GM23338 (cell line): Measurements from ENCODE around the gene GALNT1. TPM values are rescaled to one million over a fixed set of nuclear protein-coding genes. Genes with fewer than 3 reads are reported as not detected.

Source experiments
- ATAC-seq: fragments of 200-7000 bp; cut with Tn5 transposase; 3 replicates; pipeline ENCODE4 v1.9.1; 2020
- DNase-seq: peaks from one replicate; pipeline ENCODE4 v3.0.0-alpha.2; 2015; ENCODE audit warnings: low spot score
- H2AFZ ChIP-seq: fragments of 200-600 bp; sonication (generic); 2 replicates; pipeline ENCODE4 v1.8.0; 2016; ENCODE audit warnings: antibody characterized with exemption, mild to moderate bottlenecking, moderate library complexity
- H3F3A ChIP-seq: fragments of 200-600 bp; sonication (generic); replicated peaks from 2 replicates; pipeline ENCODE4 v1.8.0; 2017; ENCODE audit warnings: antibody characterized with exemption, mixed run types, low read depth
- H3K27ac ChIP-seq: fragments of 200-600 bp; sonication (generic); 2 replicates; pipeline ENCODE4 v1.6.1; 2016; ENCODE audit warnings: low read depth
- H3K27me3 ChIP-seq: fragments of 200-600 bp; sonication (generic); 2 replicates; pipeline ENCODE4 v1.8.0; 2016; ENCODE audit warnings: mild to moderate bottlenecking, mixed run types, moderate library complexity; ENCODE audit not compliant: insufficient read depth
- H3K36me3 ChIP-seq: fragments of 200-600 bp; sonication (generic); 2 replicates; pipeline ENCODE4 v1.8.0; 2016; ENCODE audit warnings: mild to moderate bottlenecking; ENCODE audit not compliant: insufficient read depth
- H3K4me1 ChIP-seq: fragments of 200-600 bp; sonication (generic); 2 replicates; pipeline ENCODE4 v1.8.0; 2016; ENCODE audit warnings: mild to moderate bottlenecking, moderate library complexity; ENCODE audit not compliant: insufficient read depth
- H3K4me2 ChIP-seq: fragments of 200-600 bp; sonication (generic); 2 replicates; pipeline ENCODE4 v1.7.1; 2017; ENCODE audit warnings: mixed run types
- H3K4me3 ChIP-seq: fragments of 200-600 bp; sonication (generic); 2 replicates; pipeline ENCODE4 v1.6.1; 2016; ENCODE audit warnings: mixed run types
- H3K79me2 ChIP-seq: fragments of 200-600 bp; sonication (generic); replicated peaks from 2 replicates; pipeline ENCODE4 v1.8.0; 2017; ENCODE audit warnings: mild to moderate bottlenecking; ENCODE audit not compliant: insufficient read depth
- H3K9me2 ChIP-seq: fragments of 200-600 bp; sonication (generic); 2 replicates; pipeline ENCODE4 v1.8.0; 2017; ENCODE audit not compliant: insufficient read depth
- H4K20me1 ChIP-seq: fragments of 200-600 bp; sonication (generic); replicated peaks from 2 replicates; pipeline ENCODE4 v1.8.0; 2017; ENCODE audit warnings: mild to moderate bottlenecking; ENCODE audit not compliant: insufficient read depth
- H3K27ac Mint-ChIP-seq: 2 replicates; pipeline ENCODE4 v1.8.0; 2020; ENCODE audit warnings: inconsistent platforms, mild to moderate bottlenecking, moderate library complexity, mixed read lengths
- H3K27me3 Mint-ChIP-seq: 3 replicates; pipeline ENCODE4 v1.8.0; 2022; ENCODE audit warnings: low read depth, mild to moderate bottlenecking, moderate library complexity, mixed read lengths, inconsistent platforms; ENCODE audit not compliant: insufficient read depth, poor library complexity
- H3K36me3 Mint-ChIP-seq: 3 replicates; pipeline ENCODE4 v1.8.0; 2021; ENCODE audit warnings: low read depth, mild to moderate bottlenecking, inconsistent platforms, moderate library complexity, mixed read lengths
- H3K4me1 Mint-ChIP-seq: 3 replicates; pipeline ENCODE4 v1.8.0; 2020; ENCODE audit warnings: mild to moderate bottlenecking, inconsistent platforms, mixed read lengths
- H3K4me3 Mint-ChIP-seq: 3 replicates; pipeline ENCODE4 v1.8.0; 2021; ENCODE audit warnings: moderate library complexity, mild to moderate bottlenecking, inconsistent platforms, mixed read lengths
- H3K9me3 Mint-ChIP-seq: 3 replicates; pipeline ENCODE4 v1.8.0; 2020; ENCODE audit warnings: moderate library complexity, mild to moderate bottlenecking, inconsistent platforms, mixed read lengths
- CREB1 ChIP-seq: fragments of 250-450 bp; sonication (Bioruptor Pico); IDR thresholded peaks from 2 replicates; pipeline ENCODE4 v1.5.0; 2020; ENCODE audit warnings: low read depth, mild to moderate bottlenecking, moderate library complexity
- ETS1 ChIP-seq: IDR thresholded peaks from 2 replicates; pipeline ENCODE4 v1.6.1; 2016; ENCODE audit warnings: antibody characterized with exemption
- EZH2 ChIP-seq: fragments of 200-600 bp; sonication (generic); IDR thresholded peaks from one replicate; pipeline ENCODE4 v1.8.0; 2017; ENCODE audit warnings: antibody characterized with exemption, mild to moderate bottlenecking, low read depth; ENCODE audit not compliant: unreplicated experiment
- JUNB ChIP-seq: IDR thresholded peaks from one replicate; pipeline ENCODE4 v1.6.1; 2016; ENCODE audit warnings: antibody characterized with exemption; ENCODE audit not compliant: unreplicated experiment
- NANOG ChIP-seq: IDR thresholded peaks from 2 replicates; pipeline ENCODE4 v1.6.1; 2016; ENCODE audit warnings: antibody characterized with exemption, borderline replicate concordance
- POLR2AphosphoS5 ChIP-seq: IDR thresholded peaks from 2 replicates; pipeline ENCODE4 v1.6.1; 2016; ENCODE audit warnings: antibody characterized with exemption, low read depth
- REST ChIP-seq: IDR thresholded peaks from one replicate; pipeline ENCODE4 v1.6.1; 2018; ENCODE audit warnings: antibody characterized with exemption; ENCODE audit not compliant: unreplicated experiment
- STAT1 ChIP-seq: IDR thresholded peaks from one replicate; pipeline ENCODE4 v1.6.1; 2016; ENCODE audit warnings: antibody characterized with exemption; ENCODE audit not compliant: unreplicated experiment
- ZNF114 ChIP-seq: fragments of 250-450 bp; sonication (Bioruptor Pico); IDR thresholded peaks from 2 replicates; pipeline ENCODE4 v1.5.0; 2020; ENCODE audit warnings: mild to moderate bottlenecking, moderate library complexity
- ZNF331 ChIP-seq: fragments of 250-450 bp; sonication (Bioruptor Pico); IDR thresholded peaks from 2 replicates; pipeline ENCODE4 v1.5.0; 2020; ENCODE audit warnings: low read depth, mild to moderate bottlenecking, moderate library complexity
- ZNF462 ChIP-seq: fragments of 250-450 bp; sonication (Bioruptor Pico); IDR thresholded peaks from 2 replicates; pipeline ENCODE4 v1.5.0; 2020; ENCODE audit warnings: mild to moderate bottlenecking, moderate library complexity
- polyA plus RNA-seq: library from polyadenylated mRNA; unstranded; fragments of >200 nt; fragmentation: Nextera tagmentation; extraction: Ambion mirVana; gene quantifications from 2 replicates; pipeline ENCODE4 v1.2.1, GENCODE V29; 2016
- total RNA-seq: library from RNA; depleted of rRNA; stranded (reverse); fragments of >200 nt; shearing (Covaris generic); gene quantifications from 2 replicates; pipeline ENCODE4 v1.2.3, GENCODE V29; 2014

Gene GALNT1
- total and polyA plus RNA-seq, 2 experiments from 2014 or later, result 37.4 to 60.8 TPM

DNA sequence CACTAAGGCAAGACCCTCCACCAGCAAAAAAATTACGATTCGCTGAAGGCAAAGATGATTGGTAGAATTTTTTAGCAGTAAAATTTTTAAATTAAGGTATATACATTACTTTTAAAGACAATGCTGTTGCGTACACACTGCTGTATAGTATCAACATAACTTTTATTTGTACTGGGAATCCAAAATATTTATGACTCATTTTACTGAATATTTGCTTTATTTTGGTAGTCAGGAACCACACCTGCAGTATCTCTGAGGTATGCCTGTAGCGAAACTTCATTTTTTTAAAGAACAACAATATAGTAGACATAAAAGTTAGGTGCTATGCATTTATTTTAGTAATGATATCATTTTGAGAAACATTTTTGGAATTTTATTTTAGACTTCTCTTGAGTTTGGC, 57.8 kb downstream of the GALNT1 start:
- Histone ChIP-seq H3K36me3 (no peaks in the 10 kb centered on the region; the same call in 1 of the 2 replicates), H4K20me1 (no peaks in the 10 kb centered on the region), H3K4me2 (no peak overlapping the region), H3K79me2 (peaks cover 7% of the 10 kb centered on the region; the same call in 1 of the 2 replicates), H2AFZ (no peak overlapping the region), H3K4me1 (no peaks in the 10 kb centered on the region), H3K27ac (no peak overlapping the region), H3K27me3 (no peaks in the 10 kb centered on the region), H3F3A (no peaks in the 10 kb centered on the region), H3K4me3 (no peak overlapping the region), H3K9me2 (no peaks in the 10 kb centered on the region)
- H3K4me1 Mint-ChIP-seq, result peaks cover 9% of the 10 kb centered on the region; the same call in 2 of the 3 replicates
- H3K27ac Mint-ChIP-seq, result no peak overlapping the region
- H3K27me3 Mint-ChIP-seq, result no peaks in the 10 kb centered on the region
- DNase-seq (no peak), ATAC-seq (no peak)
- no peaks in the 10 kb centered on the region; the same call in 1 of the 3 replicates for H3K9me3 Mint-ChIP-seq
- peaks cover 28% of the 10 kb centered on the region for H3K36me3 Mint-ChIP-seq
- TF ChIP-seq POLR2AphosphoS5, result no peak
- TF ChIP-seq EZH2, result no peak
- TF ChIP-seq ZNF462, result no peak
- no peak for TF ChIP-seq STAT1
- no peak for TF ChIP-seq NANOG
- no peak for TF ChIP-seq ZNF331 (CRISPR knock-in tag)
- TF ChIP-seq CREB1 (CRISPR knock-in tag), result no peak
- no peak for TF ChIP-seq REST
- no peak for TF ChIP-seq JUNB
- no peak for TF ChIP-seq ETS1
- TF ChIP-seq ZNF114 (CRISPR knock-in tag), result no peak
- no peak overlapping the region for H3K4me3 Mint-ChIP-seq
